GM12892 (cell line): Measurements from ENCODE around the gene ADA.

Source experiments
- POLR2A ChIP-seq: IDR thresholded peaks from 2 replicates; pipeline ENCODE4 v1.6.1; 2011; ENCODE audit warnings: low read depth, low read length, control low read depth
- POLR2AphosphoS5 ChIP-seq: IDR thresholded peaks from 2 replicates; pipeline ENCODE4 v1.6.1; 2011; ENCODE audit warnings: low read depth, low read length, control low read depth
- TAF1 ChIP-seq: IDR thresholded peaks from 2 replicates; pipeline ENCODE4 v1.6.1; 2011; ENCODE audit warnings: low read depth, mild to moderate bottlenecking, control low read depth, low read length, borderline replicate concordance

- no peak for TF ChIP-seq POLR2A
- no peak for TF ChIP-seq POLR2AphosphoS5
- no peak for TF ChIP-seq TAF1
Observed at GRCh38 chr20:44590980-44591778, 60.3 kb downstream of the ADA start.
